ENCODE measurements around the gene CCDC106.

- no peak for TF ChIP-seq CTCF (IDR thresholded peaks at IDR 0.05; ENCODE audit: insufficient read depth, low read depth, low read length)
- no peak for TF ChIP-seq EZH2 (IDR thresholded peaks at IDR 0.05; ENCODE audit: insufficient read depth, low read length)
Measured at GRCh38 chr19:55655648-55656040, 7.6 kb downstream of the CCDC106 start.
